HG02981 (cell line): ENCODE data around the gene PLAC1.

ENCODE experiments used
- ATAC-seq: cut with Tn5 transposase; IDR thresholded peaks from one replicate; pipeline ENCODE4 v1.9.1; 2021; ENCODE audit warnings: mild to moderate bottlenecking, moderate library complexity; ENCODE audit not compliant: unreplicated experiment

The PLAC1 gene

DNA sequence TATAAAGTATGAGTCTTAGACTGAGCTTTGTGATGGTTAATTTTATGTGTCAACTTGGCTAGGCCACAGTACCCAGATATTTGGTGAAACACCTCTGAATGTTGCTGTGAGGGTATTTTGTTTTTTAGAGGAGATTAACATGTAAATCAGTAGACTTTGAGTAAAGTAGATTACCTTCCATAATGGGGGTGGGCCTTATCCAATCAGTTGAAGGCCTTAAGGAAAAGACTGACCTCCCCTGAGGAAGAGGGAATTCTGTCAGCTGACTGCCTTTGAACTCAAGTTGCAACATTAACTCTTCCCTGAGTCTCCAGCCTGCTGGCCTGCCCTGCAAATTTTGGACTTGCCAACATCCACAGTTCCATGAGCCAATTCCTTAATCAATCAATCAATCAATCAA lies 66.0 kb downstream of the PLAC1 start:
- no peak for ATAC-seq

DNA sequence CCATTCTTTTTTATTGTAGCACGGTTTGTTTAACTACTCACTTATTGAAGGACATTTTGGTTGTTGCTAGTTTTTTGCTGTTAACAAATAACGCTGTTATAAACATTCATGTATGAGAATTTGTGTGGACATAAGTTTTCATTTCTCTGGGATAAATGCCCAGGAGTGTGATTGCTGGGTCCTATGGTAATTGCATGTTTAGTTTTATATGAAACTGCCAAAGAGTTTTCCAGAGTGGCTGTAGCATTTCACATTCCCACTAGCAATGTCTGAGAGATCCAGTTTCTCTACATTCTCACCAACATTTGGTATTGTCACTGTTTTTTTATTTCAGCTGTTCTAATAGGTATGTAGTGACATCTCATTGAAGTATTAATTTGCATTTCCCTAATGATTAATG lies 66.8 kb downstream of the PLAC1 start:
- ATAC-seq, result no peak

DNA sequence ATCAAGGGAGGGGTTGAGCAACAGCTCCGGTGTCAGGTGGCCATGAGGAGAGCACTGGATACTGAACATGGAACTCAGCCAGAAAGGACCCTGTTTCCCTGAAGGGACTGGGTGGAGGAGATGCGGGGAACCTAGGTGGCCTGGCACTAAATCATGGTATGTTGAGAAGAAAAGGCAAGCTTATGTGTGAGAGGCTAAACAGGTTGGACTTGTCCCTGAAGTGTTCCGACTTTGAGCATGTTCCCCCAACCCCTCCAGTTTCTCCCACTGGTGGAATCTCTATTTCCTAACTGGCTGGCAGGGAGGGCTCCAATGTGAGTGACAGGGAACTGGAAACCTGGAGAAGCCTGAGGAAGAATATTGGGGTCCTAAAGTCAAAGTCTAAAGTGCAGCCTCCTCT lies 69.5 kb downstream of the PLAC1 start:
- no peak for ATAC-seq

DNA sequence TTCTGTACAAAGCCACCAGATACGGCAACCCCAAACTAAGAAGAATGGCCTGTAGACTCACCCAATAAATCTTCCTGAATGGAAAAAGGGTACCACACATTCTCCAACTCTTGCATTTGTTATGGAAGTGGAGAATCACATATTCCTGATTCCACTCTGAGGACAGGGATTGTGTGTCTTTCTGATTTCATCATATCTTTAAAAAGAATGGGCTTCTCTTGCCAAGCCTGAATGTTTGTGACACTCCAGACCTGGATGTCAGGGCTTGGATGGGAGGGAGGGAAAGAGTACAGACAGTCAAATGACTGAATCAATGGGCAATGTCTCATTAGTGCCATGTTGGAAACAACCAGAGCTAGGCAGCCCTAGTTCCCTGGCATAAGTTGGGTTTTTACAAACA lies 77.4 kb downstream of the PLAC1 start:
- no peak for ATAC-seq

DNA sequence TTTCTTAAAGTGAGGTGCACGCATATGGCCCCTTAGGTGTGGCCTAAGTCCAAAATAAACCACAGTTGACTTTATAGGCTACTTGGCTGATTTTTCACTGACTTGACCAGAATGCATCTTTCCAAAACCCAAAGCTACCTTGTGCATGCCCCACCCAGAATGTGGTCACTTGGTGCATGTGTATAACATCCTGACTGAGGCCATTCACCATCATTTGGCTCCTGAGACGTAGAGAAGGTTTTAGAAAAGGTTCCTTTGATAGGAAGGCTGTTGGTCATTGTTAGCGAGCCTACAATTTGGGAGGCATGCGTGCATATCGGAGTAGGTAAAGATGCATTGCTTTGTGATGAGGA lies 84.6 kb downstream of the PLAC1 start:
- no peak for ATAC-seq

DNA sequence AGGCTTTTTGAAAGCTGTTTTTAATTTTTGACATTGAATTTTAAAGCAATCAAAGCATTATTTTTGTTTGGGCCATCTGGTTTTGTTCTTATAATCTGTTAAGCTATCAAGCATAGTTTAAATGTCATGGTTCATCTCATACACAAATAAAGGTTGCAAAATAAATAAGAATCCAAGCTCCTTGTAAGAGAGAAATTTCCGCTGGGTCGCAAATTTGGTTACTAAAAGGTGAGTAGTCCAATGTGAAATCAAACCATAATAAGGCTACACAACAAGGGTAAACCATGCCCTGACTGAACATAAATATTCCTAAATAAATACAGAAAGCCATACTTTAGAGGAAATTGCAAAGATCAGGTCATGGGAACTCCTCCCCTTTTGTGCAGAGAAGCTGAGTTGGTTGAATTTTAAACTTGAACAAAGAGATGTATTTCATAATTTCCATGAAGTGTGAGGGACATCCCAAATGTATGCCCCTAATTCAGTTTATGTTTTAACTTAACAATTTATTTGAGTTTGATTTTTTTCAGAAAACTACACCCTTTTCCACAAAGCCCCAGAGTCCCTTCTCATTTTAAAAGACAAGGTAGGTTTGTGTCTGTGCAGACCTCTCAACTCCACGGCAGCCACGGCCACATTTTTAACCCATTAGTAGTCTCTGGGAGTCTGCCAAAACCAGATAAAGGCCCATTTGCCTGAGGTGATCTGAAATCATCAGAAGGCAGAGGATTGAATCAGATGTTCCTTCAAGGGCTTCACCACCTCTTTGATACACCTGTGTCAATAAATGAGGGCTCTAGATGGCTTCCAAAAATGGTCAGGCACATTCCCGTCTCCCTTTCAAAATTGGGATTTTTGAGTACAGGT lies 85.2 kb downstream of the PLAC1 start:
- no peak for ATAC-seq

DNA sequence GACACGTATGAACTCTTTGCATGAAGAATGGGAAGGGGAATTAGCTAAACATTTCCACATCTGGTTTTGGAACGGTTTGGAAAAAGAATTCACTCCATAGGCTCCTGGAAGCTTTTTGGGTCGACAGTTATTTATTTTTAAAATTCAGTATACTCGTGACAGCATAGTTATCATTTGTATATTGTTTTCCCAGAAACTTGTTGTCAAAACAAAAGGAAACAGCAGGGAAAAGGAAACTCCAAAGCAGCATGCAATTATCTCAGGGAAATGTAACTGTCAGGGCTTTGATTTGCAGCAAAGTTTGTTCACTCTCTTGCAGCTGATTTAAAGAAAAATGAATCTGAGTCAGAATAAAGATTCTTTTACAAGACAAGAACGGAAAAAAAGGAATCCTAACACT lies 86.5 kb downstream of the PLAC1 start:
- no peak for ATAC-seq

DNA sequence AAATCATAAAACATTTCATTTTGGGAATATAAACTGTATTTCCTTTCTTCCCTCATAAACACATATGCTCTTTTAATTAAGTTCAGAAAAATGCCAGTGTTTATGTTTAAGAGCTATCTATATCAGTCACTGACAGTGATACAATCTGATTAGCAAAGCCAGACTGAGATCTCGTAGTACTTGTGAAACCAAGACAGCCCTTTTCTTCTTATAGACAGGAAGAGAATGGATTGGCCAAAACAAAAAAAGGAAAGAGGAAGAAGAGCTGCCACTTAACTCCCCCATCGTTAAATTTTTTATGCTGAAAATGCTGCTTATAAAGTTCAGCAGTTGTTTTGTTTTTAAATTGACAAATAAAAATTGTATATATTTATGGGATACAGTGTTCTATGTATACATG lies 87.4 kb downstream of the PLAC1 start:
- ATAC-seq, result no peak

DNA sequence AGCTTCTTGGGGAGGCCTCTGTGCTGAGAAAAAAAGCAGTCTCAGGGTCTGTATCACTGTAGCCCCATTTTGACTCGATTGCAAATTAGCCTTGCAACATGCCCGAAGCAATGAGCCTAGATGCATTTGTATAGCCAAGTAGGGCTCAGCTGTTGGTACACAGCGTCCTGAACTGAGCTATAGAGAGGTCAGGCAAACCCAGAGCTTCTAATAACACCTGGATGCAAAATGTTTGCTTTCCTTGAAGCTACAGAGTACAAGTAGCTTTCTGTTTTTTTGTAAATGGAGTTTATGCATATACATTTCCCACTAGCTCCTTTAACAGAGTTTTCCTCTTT lies 87.8 kb downstream of the PLAC1 start:
- ATAC-seq, result no peak

DNA sequence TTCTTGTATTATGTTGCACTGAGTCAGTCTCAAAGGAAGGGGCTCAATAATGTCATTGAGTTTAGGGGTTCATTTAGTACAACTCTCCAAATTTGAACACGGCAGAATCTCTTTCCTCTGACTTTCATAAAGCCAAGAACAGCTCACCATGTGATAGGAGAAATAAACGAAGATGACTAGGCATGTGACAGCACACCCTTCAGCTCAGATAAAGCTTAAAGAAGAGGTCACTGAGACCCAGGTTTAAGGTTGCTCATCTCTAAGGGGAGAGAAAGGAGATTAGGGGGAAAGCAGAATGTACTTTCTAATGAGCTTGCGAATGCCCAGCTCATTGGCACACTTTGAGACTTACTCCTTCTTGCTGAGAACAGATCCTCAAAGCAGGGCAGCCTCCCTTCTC lies 89.0 kb downstream of the PLAC1 start:
- ATAC-seq, result no peak

DNA sequence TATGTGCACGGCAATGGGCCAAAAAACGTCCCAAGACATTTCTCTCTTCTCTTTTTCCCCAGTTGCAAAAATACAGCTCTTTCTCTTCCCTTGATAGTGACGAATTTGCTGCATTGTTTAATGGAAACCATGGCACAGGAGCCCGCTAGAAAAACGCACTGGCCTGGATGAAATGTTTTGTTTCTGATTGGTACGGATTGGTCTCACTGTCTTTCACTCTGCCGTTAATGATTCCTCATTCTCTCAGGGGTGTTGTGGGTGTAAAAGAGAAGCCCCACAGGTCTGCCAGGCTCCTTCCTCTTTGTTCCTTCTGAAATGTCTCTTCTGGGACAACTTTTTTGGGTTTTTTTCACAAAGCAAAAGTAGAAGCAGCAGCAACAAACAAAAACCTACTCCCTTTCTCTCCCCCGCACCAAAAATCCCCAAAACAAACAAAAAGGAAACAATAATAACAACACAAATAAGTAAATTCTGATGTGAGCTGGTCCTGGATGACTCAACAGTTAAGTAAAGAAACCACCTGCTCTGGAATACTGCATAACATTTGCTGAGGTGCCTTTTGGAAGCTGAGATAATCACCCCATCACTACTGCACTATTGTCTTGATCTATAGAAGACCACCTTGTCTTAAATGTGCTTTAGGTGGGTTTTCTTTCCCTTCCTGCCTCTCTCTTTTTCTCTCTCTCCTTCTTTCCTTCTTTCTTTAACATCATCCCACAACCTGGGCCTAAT lies 89.8 kb downstream of the PLAC1 start:
- no peak for ATAC-seq

DNA sequence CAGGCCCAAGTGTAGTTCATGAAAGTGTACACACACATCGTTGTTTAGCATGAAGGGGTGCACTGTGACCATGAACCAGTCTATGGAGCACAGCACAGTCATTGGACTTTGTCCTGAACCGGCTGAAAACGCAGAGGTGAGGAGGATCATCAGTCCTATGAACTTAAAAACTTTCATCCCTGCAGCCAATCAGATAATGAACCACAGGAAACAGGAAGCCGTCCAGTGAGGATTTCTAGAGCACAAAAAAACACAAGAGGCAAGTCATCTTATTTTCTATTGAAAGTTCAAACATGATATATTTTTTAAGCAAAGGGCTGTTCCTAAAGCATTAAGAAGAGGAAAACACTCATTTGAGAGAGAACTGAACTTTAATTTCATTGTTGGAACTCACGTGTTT lies 91.8 kb downstream of the PLAC1 start:
- no peak for ATAC-seq

DNA sequence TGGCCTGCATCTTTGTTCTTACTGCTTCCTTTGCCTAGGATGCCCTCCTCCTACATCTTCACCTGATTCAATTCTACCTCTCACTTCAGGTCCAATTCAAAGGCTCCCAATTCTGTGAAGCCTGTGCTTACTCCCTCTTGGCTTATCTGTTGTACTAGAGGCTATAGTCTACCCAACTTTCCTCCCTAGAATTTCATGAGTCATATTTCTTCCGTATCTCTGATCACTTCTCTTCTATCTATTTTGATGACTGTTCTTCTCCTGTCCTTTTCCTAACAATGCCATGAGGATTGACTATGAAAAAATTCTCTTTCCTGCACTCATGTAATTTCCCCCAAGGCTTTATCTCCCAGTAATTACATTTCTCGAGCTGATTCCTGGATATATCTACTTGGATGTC lies 96.3 kb downstream of the PLAC1 start:
- ATAC-seq, result no peak

DNA sequence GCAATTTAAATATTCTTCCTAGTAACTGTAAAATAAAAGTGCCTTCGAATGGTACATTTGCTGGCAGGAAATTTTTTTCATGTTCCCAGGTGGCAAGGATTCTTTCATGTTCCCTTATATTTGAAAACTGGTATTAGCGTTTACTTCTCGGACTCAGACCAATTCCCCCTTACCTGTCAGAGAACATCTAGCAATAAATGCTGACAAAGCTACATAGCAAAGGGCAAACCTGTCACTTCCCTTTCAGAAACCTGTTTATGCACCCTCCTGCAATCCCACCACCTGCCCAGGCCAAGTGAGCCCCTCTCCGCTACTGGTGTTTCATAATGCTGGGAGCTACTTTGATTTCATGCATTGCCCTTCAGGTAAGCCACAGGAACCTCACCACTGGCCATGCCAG lies 100.1 kb downstream of the PLAC1 start:
- ATAC-seq, result no peak

DNA sequence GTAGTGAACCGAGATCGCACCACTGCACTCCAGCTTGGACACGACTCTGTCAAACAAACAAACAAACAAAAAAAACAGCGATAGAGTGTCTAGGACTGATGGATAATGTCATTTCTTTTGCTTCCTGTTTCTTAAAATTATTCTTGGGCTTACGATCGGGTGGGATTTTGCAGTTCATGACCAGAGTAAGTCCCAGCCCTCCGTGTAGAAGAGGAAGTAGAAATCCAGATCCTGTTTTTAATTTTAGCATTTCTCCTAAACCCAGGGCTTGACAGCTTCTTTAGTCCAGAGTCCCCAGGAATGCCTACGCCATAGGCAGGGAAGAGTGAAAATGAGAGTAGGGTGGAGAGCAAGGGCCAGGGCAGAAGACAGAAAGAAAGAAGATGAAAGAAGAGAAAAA lies 104.0 kb downstream of the PLAC1 start:
- no peak for ATAC-seq

DNA sequence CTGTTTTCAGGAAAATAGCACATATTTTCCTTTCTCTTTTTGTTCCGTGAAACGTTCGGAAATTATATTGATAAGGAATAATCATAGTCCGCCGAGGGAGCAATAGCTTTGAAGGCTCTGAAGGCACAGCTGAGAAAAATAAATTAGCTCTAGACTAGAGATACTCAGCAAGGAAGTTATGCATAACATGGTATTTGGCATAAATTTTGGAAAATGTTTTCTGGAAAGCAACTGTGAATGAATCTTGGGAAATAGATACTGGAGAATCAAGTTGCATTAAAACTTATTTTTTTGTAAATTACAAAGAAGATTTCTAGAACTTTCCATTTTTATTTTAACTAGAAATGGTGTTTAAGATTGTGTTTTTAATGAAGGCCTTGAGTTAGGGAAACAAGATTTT lies 105.9 kb downstream of the PLAC1 start:
- no peak for ATAC-seq

DNA sequence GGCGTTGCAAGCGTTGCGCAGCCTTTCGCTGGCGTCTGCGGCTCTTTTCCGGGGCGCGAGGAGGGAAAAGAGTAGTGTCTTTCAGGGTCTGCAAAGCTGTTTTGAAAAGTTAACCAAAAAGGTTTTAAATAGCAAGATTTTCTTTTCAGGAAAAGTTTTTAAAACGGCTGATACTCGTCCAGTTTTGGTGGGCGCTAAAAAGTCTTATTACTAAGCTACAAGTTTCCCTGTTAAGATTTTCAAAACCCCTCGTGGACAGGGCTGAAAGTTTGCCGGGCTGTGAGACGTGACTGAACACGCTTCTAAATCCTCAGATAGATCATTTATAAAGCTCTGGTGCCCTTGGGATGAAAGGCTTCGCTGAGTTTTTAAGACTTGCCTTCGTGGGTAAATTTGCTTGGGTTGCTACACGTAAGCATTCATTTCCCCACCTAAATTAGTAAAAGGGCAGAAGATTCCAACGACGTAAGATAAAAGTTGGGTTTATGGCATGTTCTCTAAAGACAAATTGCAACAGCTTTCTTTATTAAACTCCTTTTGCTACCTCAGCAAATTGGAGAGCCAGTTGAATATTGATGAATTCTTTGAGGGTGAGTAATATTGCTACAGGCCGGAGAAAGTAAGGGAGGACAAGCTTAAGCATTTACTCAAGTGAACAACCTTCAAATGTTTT lies 106.8 kb downstream of the PLAC1 start:
- ATAC-seq, result no peak

DNA sequence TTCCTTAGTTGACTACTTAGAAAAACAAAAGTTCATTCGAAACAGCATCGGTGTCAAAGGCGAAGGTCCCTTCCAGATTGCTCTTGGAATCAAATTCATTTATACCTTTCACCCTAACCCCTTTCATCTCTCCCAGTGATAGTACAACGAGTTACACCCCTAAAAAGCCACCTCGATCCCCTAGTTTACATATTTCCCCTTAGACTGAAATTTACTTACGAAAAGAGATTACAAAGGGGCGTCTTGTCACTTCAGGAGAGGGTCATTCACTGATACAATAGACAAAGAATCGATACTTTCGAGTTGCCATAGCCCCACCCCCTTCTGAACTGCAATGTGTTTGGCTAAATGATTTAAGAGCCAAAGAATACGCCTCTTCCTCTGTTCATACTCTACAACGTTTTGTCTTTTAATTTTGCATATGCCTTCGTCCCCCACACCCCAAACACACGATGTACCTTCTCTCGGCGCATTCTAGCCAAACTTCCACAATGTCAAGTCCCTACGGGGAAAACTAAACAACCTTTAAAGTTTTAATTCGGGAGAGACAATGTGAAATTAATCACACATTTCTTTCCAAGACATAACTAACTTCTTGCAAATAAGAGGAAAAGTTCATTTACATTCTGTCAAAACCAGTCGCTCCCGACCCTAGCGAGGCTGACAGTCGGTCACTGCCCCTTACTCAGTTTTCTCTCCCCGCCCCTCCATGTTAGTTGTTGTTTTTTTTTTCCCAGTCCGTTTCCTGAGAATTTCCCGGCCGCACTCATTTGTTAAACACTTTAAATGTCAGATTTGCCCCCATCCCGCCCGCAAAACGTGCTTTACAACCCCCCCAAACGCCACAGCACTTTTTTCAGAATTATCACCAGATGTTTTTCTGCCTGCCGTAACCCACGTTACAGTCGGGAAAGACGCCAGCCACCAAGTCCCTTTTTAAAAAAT lies 109.7 kb downstream of the PLAC1 start:
- no peak for ATAC-seq

DNA sequence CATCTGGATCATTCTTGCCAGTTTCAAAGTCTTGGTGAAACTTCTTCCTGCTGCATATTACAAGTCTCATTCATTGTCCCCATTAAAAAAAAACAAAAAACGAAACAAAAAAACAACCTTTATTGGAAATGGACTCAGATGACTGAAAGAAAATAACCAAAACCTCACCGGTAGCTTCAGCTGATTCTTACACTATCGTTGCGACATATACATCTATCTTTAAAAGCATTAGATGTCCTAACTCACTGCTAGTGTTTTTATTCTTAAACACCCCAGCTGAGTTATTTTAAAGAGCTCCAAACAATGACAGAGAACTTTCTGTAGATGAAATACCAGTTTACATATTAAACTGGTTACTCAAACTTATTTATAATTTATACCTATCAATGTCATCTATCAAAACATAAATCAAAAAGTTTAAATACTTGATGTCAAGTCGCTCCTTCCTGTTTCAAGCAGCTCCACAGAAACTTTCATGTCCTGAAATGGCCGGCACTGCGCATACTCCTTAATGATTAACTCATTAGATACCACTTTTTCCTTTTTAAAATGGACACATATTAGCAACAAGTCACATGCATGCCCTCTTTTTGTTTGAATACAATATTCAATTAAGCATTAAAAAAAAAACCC lies 111.1 kb downstream of the PLAC1 start:
- ATAC-seq, result no peak

DNA sequence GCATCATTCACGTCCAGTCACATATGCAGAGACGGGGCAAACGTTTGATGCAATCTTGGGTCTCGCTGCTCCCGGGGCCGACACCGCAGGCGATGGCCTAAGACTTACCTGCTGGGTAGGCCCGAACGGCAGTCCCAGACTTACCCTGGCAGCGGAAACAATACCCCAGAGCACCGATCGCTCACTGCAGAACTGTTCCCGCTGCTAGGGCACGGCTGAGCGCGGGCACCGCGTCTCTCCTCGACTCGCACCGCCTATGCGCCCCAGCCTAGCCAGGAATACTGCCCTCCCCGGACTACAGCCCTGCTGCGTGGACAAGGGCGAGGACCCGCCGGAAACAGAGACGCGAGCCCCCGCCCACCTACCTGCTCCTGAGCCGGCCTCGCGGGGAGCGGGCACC lies 112.1 kb downstream of the PLAC1 start:
- ATAC-seq, result no peak

DNA sequence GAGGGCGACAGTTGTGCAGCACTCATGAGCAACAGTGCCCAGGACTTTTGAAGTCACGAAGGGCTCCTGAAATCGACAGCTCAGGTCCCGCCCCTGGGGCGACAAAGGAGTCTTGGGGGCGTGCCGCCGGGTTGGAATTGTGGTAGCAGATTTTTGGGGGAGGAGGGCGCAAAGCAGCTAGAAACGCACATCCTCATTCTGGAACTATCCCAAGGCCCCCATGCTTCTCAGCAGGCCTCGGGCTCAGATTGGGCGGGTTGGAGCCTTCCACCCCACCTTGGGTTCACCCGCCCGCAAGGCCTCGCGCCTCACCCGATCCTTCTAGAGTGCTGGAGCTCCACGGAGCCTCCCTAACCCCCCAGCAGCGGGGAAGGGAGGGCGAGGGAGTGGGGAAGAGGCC lies 112.8 kb downstream of the PLAC1 start:
- ATAC-seq, result no peak
